GM21528 (cell line): ENCODE results near the gene FCER1G.

Experiments used
- ATAC-seq: cut with Tn5 transposase; IDR thresholded peaks from one replicate; pipeline ENCODE4 v1.9.1; 2021; ENCODE audit warnings: mild to moderate bottlenecking, moderate library complexity; ENCODE audit not compliant: unreplicated experiment, low FRiP score

Gene FCER1G

DNA sequence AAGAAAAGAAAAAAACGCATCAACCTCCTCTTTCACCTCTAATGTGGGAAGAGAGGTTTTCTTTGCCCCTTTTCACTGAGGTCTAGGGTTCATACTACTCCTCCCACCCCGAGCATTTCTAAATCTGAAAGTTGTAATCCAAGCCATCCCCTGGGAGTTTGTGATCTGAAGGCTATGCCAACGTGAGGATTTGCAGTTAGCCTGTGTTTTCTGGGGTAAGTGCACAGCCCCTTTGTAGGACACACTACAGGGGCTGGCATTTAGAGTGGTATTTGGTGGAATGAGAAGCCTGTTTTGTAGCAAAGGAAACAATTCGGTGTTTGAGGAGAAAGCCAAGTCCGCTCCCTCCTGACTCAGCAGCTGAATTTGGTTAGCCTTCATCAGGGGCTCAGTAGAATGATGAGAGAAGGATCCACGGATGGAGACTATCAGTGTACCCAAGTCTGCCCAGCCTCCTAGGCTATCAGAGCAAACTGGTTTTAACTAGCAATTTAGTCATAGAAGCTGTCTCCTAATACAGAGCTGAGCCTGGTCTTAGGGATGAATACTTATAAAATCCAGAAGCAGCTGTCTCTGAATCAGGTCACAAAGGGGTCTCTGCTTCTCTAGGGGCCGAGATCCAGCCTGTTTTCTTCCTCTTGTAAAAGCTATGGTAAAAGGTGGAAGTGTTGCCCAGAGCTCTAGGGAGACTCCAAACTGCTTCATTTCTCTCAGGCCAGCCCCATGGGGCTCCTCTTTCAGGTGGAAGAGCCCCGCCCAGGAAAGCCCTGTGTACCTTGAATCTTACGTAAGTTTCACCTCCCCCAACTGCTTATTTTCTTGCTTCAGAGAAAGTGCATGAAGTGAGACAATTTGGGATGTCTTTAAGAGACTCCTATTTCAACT lies 45.5 kb downstream of the FCER1G start:
- no peak for ATAC-seq

- ATAC-seq = no peak
These were observed 46.5 kb downstream of the FCER1G start for GRCh38 chr1:161261261-161262235.

- no peak for ATAC-seq
These were observed 50.2 kb downstream of the FCER1G start for GRCh38 chr1:161265305-161265704.

DNA sequence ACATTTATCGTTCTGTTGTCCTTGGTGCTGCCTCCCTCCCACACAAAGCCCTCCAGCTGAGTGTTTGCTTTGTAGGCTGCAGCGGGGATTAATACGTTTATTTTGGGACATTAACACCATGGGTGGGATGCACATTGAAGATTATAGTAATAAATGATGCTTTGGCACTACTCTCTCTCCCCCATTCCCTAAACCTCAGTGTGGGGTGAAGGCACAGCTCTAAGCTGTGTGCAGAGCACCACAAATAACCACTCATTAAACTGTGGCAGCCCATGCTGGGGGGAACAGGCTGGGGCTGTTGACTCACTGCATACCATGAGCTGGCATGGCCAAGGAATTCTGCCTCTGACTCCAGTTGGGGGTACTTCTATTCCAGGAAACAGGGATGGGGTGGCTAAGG lies 51.1 kb downstream of the FCER1G start:
- no peak for ATAC-seq

GRCh38 chr1:161266836-161267235 lies 51.7 kb downstream of the FCER1G start:
- no peak for ATAC-seq

DNA sequence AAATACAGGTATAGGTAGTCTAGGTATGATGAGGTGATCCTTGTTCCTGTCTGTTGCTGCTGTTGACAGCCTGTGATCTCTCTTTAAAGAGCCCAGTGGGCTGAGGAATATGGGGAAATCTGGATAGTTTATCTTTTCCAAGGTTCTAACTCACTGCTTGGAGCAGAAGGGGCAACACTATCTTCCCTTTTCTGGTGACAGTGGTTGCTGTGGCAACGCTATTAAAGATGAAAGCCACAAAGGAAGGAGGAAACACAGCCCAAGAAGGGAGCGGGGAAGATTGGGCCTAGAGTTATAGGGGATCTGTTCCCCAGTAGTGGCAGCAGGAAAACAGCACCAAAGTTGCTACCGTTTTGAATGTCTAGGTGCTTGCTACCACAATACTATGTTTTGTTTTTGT lies 52.2 kb downstream of the FCER1G start:
- ATAC-seq = no peak
